HepG2 (cell line): Measurements from ENCODE around the gene ATP6V0A1. TPM values are rescaled to one million over a fixed set of nuclear protein-coding genes. Genes with fewer than 3 reads are reported as not detected.

Source experiments
- ATF6 ChIP-seq: sonication (generic); formaldehyde crosslinking; conservative IDR thresholded peaks from 2 replicates; pipeline ENCODE4 v1.4.0; 2020; ENCODE audit warnings: missing genetic modification reagents
- DBP ChIP-seq: sonication (generic); formaldehyde crosslinking; IDR thresholded peaks from 2 replicates; pipeline ENCODE4 v1.4.0; 2020; ENCODE audit warnings: missing genetic modification reagents; ENCODE audit errors: not compliant biosample characterization
- DRAP1 ChIP-seq: IDR thresholded peaks from 2 replicates; pipeline ENCODE4 v1.6.1; 2016; ENCODE audit warnings: missing genetic modification reagents, missing compliant biosample characterization
- ETV5 ChIP-seq: IDR thresholded peaks from 2 replicates; pipeline ENCODE4 v1.6.1; 2018; ENCODE audit warnings: missing biosample characterization, missing genetic modification reagents, inconsistent platforms, borderline replicate concordance
- FOXP4 ChIP-seq: sonication (generic); formaldehyde crosslinking; IDR thresholded peaks from 2 replicates; pipeline ENCODE4 v1.4.0; 2020; ENCODE audit warnings: missing genetic modification reagents
- HBP1 ChIP-seq: IDR thresholded peaks from 2 replicates; pipeline ENCODE4 v1.6.1; 2016; ENCODE audit warnings: low read depth, control low read depth
- KLF12 ChIP-seq: sonication (generic); formaldehyde crosslinking; IDR thresholded peaks from 2 replicates; pipeline ENCODE4 v1.4.0; 2020; ENCODE audit warnings: missing genetic modification reagents, borderline replicate concordance
- KMT2B ChIP-seq: IDR thresholded peaks from 2 replicates; pipeline ENCODE4 v1.6.1; 2016; ENCODE audit warnings: missing genetic modification reagents, missing compliant biosample characterization
- MYPOP ChIP-seq: sonication (generic); formaldehyde crosslinking; IDR thresholded peaks from 2 replicates; pipeline ENCODE4 v1.8.1; 2023; ENCODE audit warnings: mild to moderate bottlenecking, moderate library complexity, missing genetic modification reagents
- NFAT5 ChIP-seq: sonication (generic); formaldehyde crosslinking; IDR thresholded peaks from 2 replicates; pipeline ENCODE4 v1.4.0; 2020; ENCODE audit warnings: missing genetic modification reagents
- TCF7 ChIP-seq: sonication (generic); IDR thresholded peaks from 2 replicates; pipeline ENCODE4 v1.6.1; 2016; ENCODE audit warnings: antibody characterized with exemption, low read depth
- ZNF614 ChIP-seq: IDR thresholded peaks from 2 replicates; pipeline ENCODE4 v1.6.1; 2018; ENCODE audit warnings: missing biosample characterization, missing genetic modification reagents, inconsistent platforms, borderline replicate concordance
- ZNF737 ChIP-seq: sonication (generic); formaldehyde crosslinking; IDR thresholded peaks from 2 replicates; pipeline ENCODE4 v1.5.0; 2020; ENCODE audit warnings: missing genetic modification reagents, mild to moderate bottlenecking, borderline replicate concordance
- ZNF839 ChIP-seq: sonication (generic); formaldehyde crosslinking; IDR thresholded peaks from 2 replicates; pipeline ENCODE4 v1.4.0; 2020; ENCODE audit warnings: missing genetic modification reagents, mild to moderate bottlenecking, borderline replicate concordance
- polyA plus RNA-seq, 8 experiments: library from polyadenylated mRNA; depleted of rRNA in 3 of 8; stranded (reverse) in 7 of 8; unstranded in 1 of 8; fragments of >200 nt; fragmentation: Illumina TruSeq in 4 of 8; extraction: Trizol in 4 of 8; gene quantifications; 2 replicates each; pipeline versions ENCODE4 v1.2.1 to v1.2.3, GENCODE V29; 2011 to 2016; ENCODE audit warnings: low read depth in 4 of 8, missing spikeins in 1 of 8, mixed read lengths in 1 of 8; ENCODE audit not compliant: insufficient read depth in 1 of 8
- total RNA-seq, 5 experiments: library from RNA; depleted of rRNA; stranded (reverse); fragments of >200 nt; fragmentation: Illumina TruSeq; extraction: Trizol; gene quantifications; 2 replicates each; pipeline ENCODE4 v1.2.3, GENCODE V29; 2016; ENCODE audit warnings: low read depth in 1 of 5

The ATP6V0A1 gene
- total and polyA plus RNA-seq, 2 of the 13 experiments (the other 11 are each of a cell fraction or from before 2014, with no cell fraction given), result 27.9 to 54.1 TPM

- TF ChIP-seq MYPOP (CRISPR knock-in tag), result no peak
- TF ChIP-seq FOXP4, result peak; percentile 69
- peak; percentile 35; the same call in 1 of the 2 replicates for TF ChIP-seq ZNF614
- peak; percentile 69; the same call in 1 of the 2 replicates for TF ChIP-seq DRAP1 (CRISPR knock-in tag)
- TF ChIP-seq ATF6 (CRISPR knock-in tag), result no peak
- TF ChIP-seq ZNF737 (CRISPR knock-in tag), result no peak
- peak; percentile 66; the same call in 1 of the 2 replicates for TF ChIP-seq ETV5 (CRISPR knock-in tag)
- TF ChIP-seq TCF7, result no peak; the same call in 1 of the 2 replicates
- TF ChIP-seq HBP1 (CRISPR knock-in tag), result no peak
- TF ChIP-seq KMT2B (CRISPR knock-in tag), result no peak
- no peak for TF ChIP-seq ZNF839 (CRISPR knock-in tag)
- TF ChIP-seq NFAT5, result no peak
- TF ChIP-seq KLF12 (CRISPR knock-in tag), result no peak
- no peak for TF ChIP-seq DBP (CRISPR knock-in tag)
Observed at GRCh38 chr17:42441371-42442195, 17.1 kb upstream of the ATP6V0A1 start (continued).
